Small intestine (tissue), 7 donors: ENCODE results near the gene UMODL1. TPM values are rescaled to one million over a fixed set of nuclear protein-coding genes. Genes with fewer than 3 reads are reported as not detected.

Experiments
- DNase-seq, 2 donors: peaks; one replicate each; pipeline versions ENCODE4 v3.0.0 to v3.0.0-alpha.2; 2013
- FAIRE-seq: peaks from 2 replicates; lab custom pipeline; 2012; peaks lifted over from hg19 to GRCh38; lab: Jason Lieb, UNC
- H3K27ac ChIP-seq, 3 donors: one replicate each; pipeline ENCODE4 v1.5.1; 2013; ENCODE audit warnings: low read length in 2 of 3, mild to moderate bottlenecking in 2 of 3, control low read depth in 1 of 3, inconsistent platforms in 1 of 3, low read depth in 1 of 3, moderate library complexity in 1 of 3
- H3K27me3 ChIP-seq, 3 donors: one replicate each; pipeline ENCODE4 v1.6.1; 2013; ENCODE audit warnings: low read length in 3 of 3, inconsistent platforms in 1 of 3; ENCODE audit not compliant: control insufficient read depth in 3 of 3, insufficient read depth in 3 of 3
- H3K36me3 ChIP-seq, 3 donors: one replicate each; pipeline ENCODE4 v1.6.1; 2013; ENCODE audit warnings: low read length in 3 of 3, inconsistent platforms in 1 of 3, low read depth in 1 of 3, mild to moderate bottlenecking in 1 of 3, moderate library complexity in 1 of 3; ENCODE audit not compliant: control insufficient read depth in 3 of 3, insufficient read depth in 2 of 3
- H3K4me1 ChIP-seq, 3 donors: one replicate each; pipeline ENCODE4 v1.6.1; 2013; ENCODE audit warnings: low read length in 2 of 3, inconsistent platforms in 1 of 3, low read depth in 1 of 3, mild to moderate bottlenecking in 1 of 3, moderate library complexity in 1 of 3; ENCODE audit not compliant: control insufficient read depth in 3 of 3, insufficient read depth in 2 of 3
- H3K4me3 ChIP-seq, 3 donors: one replicate each; pipeline ENCODE4 v1.5.1; 2013; ENCODE audit warnings: low read length in 3 of 3, control low read depth in 1 of 3, inconsistent platforms in 1 of 3, low read depth in 1 of 3, mild to moderate bottlenecking in 1 of 3, moderate library complexity in 1 of 3
- H3K9me3 ChIP-seq, 2 donors: one replicate each; pipeline ENCODE4 v1.6.1; 2013; ENCODE audit warnings: low read depth in 1 of 2, low read length in 1 of 2; ENCODE audit not compliant: control insufficient read depth in 2 of 2, insufficient read depth in 1 of 2
- WGBS, 3 donors: extraction: QIAGEN DNeasy Blood & Tissue Kit; methylation state at CpG; one replicate each; pipeline ENCODE4 v1.1.7; 2013; 5-methylcytosine and 5-hydroxymethylcytosine counted together
- polyA plus RNA-seq, 4 donors: library from polyadenylated mRNA; stranded (reverse) in 3 of 4; unstranded in 1 of 4; fragments of 200-250 nt in 3 of 4; fragments of 120-200 nt in 1 of 4; gene quantifications; one replicate each; pipeline versions ENCODE4 v1.2.1 to v1.2.3, GENCODE V29; 2013
- donor health status: healthy with polysubstance abuse.
- donor health status: control.
- donor health status: control.
- donor health status: Bipolar disorder and iron deficiency.
- donor health status: healthy.

UMODL1 gene
- polyA plus RNA-seq, 4 donors: 0.43 to 0.67 (median 0.44) TPM; not detected in 1

GRCh38 chr21:42088658-42089057 lies 17.5 kb downstream of the UMODL1 start:
- WGBS, 3 donors: 83 to 88% (median 86%) methylated on average over 5 of the region's 5 CpGs
- H3K36me3 ChIP-seq: no peaks in the 10 kb centered on the region
- no peak for FAIRE-seq

DNA sequence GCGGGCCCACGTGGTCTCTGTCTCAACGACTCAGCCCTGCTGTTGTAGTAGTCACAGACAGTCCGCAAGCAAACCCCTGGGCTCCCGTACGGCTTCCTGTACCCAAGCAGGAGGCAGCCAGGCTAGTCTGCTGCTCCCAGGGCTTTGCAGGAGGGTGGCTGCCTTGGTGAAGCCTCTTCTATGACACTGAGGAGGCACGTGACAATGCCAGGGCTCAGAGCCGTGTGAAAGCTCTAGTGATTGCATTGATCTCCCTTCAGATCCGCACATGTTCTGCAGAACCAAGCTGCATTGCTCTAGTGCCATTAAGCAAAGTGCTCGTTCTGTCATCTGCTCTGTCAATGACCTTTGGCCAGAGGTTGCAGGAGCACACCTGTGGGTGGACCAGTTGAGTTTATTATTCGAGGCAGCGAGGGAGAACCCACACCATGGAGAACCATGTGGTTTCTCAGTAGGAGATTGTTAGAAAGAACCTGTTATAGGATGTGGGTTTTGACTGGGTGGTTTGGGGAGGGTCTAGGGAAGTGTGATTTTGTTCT lies 18.0 kb downstream of the UMODL1 start:
- Histone ChIP-seq H3K4me1 (peaks cover 0 to 12% (median 3%) of the 10 kb centered on the region in 3 donors), H3K27ac (no peak overlapping the region), H3K9me3 (peaks cover 0 to 9% of the 10 kb centered on the region in 2 donors), H3K4me3 (no peak overlapping the region), H3K36me3 (no peaks in the 10 kb centered on the region), H3K27me3 (peaks cover 0 to 4% (median 1%) of the 10 kb centered on the region in 3 donors)
- WGBS, 3 donors: 46 to 54% (median 47%) methylated on average over 12 of the region's 12 CpGs
- DNase-seq (peak; percentile 51 to 89), FAIRE-seq (no peak)

More at GRCh38 chr21:42088658-42089057, 17.5 kb downstream of the UMODL1 start:
- no peak for DNase-seq
- Histone ChIP-seq H3K27me3 (peaks cover 0 to 4% (median 1%) of the 10 kb centered on the region in 3 donors), H3K4me1 (peaks cover 0 to 12% (median 3%) of the 10 kb centered on the region in 3 donors), H3K27ac (no peak overlapping the region), H3K9me3 (peaks cover 0 to 9% of the 10 kb centered on the region in 2 donors), H3K4me3 (no peak overlapping the region)

GRCh38 chr21:42089665-42090310 lies 18.7 kb downstream of the UMODL1 start:
- Histone ChIP-seq H3K9me3 (peaks cover 0 to 13% of the 10 kb centered on the region in 2 donors), H3K27me3 (peaks cover 0 to 4% (median 1%) of the 10 kb centered on the region in 3 donors), H3K4me1 (peaks cover 0 to 12% (median 3%) of the 10 kb centered on the region in 3 donors), H3K27ac (no peak overlapping the region), H3K4me3 (no peak overlapping the region), H3K36me3 (no peaks in the 10 kb centered on the region)
- WGBS, 3 donors: 92 to 94% (median 93%) methylated on average over 21 of the region's 21 CpGs
- DNase-seq: no peak
- FAIRE-seq: no peak

- H3K4me1 ChIP-seq: peaks cover 0 to 15% (median 3%) of the 10 kb centered on the region in 3 donors
- peaks cover 0 to 4% (median 1%) of the 10 kb centered on the region in 3 donors for H3K27me3 ChIP-seq
- no peak for DNase-seq
- H3K4me3 ChIP-seq: no peak overlapping the region
- no peak for FAIRE-seq
- WGBS, 3 donors: 61 to 77% (median 76%) methylated on average over 14 of the region's 14 CpGs
- H3K9me3 ChIP-seq: peaks cover 0 to 17% of the 10 kb centered on the region in 2 donors
- H3K27ac ChIP-seq: no peak overlapping the region
- H3K36me3 ChIP-seq: no peaks in the 10 kb centered on the region
Observed at GRCh38 chr21:42091899-42092508, 20.9 kb downstream of the UMODL1 start.

DNA sequence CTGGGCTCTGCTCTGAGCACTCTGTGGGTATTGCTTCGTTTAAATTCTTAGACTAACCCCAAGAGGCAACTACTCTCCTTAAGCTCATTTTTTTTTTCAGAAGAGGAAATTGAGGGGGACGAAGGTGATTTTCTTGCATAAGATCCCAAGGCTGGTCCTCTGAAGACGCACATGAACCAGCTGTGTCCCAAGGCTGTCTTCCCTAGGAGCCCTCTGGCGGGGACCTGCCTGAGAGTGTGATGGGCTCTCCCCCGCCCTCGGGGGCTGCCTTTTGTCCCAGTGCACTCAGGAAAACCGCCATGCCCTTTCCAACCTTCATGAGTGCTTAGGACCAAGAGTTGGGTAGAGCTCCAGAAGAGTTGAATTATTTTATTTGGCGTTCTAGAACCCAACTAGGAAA lies 21.7 kb downstream of the UMODL1 start:
- no peak overlapping the region for H3K27ac ChIP-seq
- WGBS, 3 donors: 77 to 83% (median 80%) methylated on average over 8 of the region's 8 CpGs
- peaks cover 0 to 22% (median 3%) of the 10 kb centered on the region in 3 donors for H3K4me1 ChIP-seq
- FAIRE-seq (no peak), DNase-seq (no peak)
- no peak overlapping the region for H3K4me3 ChIP-seq
- peaks cover 0 to 17% of the 10 kb centered on the region in 2 donors for H3K9me3 ChIP-seq
- peaks cover 0 to 4% (median 1%) of the 10 kb centered on the region in 3 donors for H3K27me3 ChIP-seq
- no peaks in the 10 kb centered on the region for H3K36me3 ChIP-seq

DNA sequence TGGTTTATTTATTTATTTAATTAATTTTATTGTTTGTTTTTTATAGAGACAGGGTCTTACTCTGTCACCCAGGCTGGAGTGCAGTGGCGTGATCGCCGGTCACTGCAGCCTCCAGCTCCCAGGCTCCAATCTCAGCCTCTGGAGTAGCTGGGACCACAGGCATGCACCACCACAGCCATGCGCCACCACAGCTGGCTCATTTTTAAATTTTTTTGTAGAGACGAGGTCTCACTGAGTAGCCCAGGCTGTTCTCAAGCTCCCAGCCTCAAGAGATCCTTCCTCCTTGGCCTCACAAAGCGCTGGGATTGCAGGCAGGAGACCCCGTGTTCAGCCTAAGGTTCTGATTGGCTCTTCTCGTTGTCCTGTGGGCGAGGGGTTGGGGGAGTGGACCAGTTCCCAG lies 22.1 kb downstream of the UMODL1 start:
- H3K27me3 ChIP-seq: peaks cover 0 to 4% (median 1%) of the 10 kb centered on the region in 3 donors
- H3K4me1 ChIP-seq: peaks cover 0 to 25% (median 3%) of the 10 kb centered on the region in 3 donors
- H3K4me3 ChIP-seq: no peak overlapping the region
- H3K27ac ChIP-seq: no peak overlapping the region
- no peak for FAIRE-seq
- no peak for DNase-seq
- H3K36me3 ChIP-seq: no peaks in the 10 kb centered on the region
- peaks cover 0 to 17% of the 10 kb centered on the region in 2 donors for H3K9me3 ChIP-seq
- 90 to 94% (median 94%) methylated on average over 9 of the region's 9 CpGs for WGBS, 3 donors

- peaks cover 0 to 17% of the 10 kb centered on the region in 2 donors for H3K9me3 ChIP-seq
- peaks cover 0 to 23% (median 3%) of the 10 kb centered on the region in 3 donors for H3K4me1 ChIP-seq
- peaks cover 0 to 4% (median 1%) of the 10 kb centered on the region in 3 donors for H3K27me3 ChIP-seq
- no peak overlapping the region for H3K27ac ChIP-seq
- no peaks in the 10 kb centered on the region for H3K36me3 ChIP-seq
- WGBS, 3 donors: 81 to 91% (median 90%) methylated on average over 15 of the region's 15 CpGs
- FAIRE-seq (no peak), DNase-seq (no peak)
- no peak overlapping the region for H3K4me3 ChIP-seq
Observed at GRCh38 chr21:42093991-42094421, 22.9 kb downstream of the UMODL1 start.

DNA sequence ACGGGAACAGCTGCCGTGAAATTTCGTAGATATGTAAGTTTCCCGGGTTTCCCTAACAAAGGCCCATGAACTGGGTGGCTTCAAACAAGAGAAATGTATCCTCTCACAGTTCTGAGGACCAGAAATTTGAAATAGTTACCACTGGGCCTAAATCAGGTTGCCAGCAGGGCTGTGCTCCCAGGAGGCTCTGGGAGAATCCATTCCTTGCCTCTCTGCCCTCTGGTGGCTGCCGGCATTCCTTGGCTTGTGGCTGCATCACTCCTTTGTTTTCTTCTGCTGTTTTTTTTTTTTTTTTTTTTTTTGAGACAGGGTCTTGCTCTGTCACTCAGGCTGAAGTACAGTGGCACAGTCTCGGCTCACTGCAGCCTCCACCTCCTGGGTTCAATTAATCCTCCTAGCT lies 23.7 kb downstream of the UMODL1 start:
- no peak overlapping the region for H3K27ac ChIP-seq
- peaks cover 0 to 11% of the 10 kb centered on the region in 2 donors for H3K9me3 ChIP-seq
- H3K4me1 ChIP-seq: peaks cover 0 to 15% (median 0%) of the 10 kb centered on the region in 3 donors
- no peaks in the 10 kb centered on the region for H3K36me3 ChIP-seq
- WGBS, 3 donors: 96% methylated on average over 6 of the region's 6 CpGs
- FAIRE-seq (no peak), DNase-seq (no peak)
- H3K4me3 ChIP-seq: no peak overlapping the region
- peaks cover 0 to 4% (median 1%) of the 10 kb centered on the region in 3 donors for H3K27me3 ChIP-seq
